Esophagus squamous epithelium (tissue), 5 donors: Measurements from ENCODE around the gene KCTD1. TPM values are rescaled to one million over a fixed set of nuclear protein-coding genes. Genes with fewer than 3 reads are reported as not detected.

Experiments used
- DNase-seq: peaks from one replicate; lab custom pipeline; 2025; lab: John Stamatoyannopoulos, UW
- H3K27ac ChIP-seq, 4 donors: fragments of 200-600 bp; sonication (generic); one replicate each; pipeline ENCODE4 v1.5.1; 2016 to 2019; ENCODE audit warnings: mild to moderate bottlenecking in 1 of 4
- H3K27me3 ChIP-seq, 4 donors: fragments of 200-600 bp; sonication (generic); 1 replicate in 3 of 4; 2 replicates in 1 of 4; pipeline versions ENCODE4 v1.5.1 to v1.6.0; 2017 to 2021; ENCODE audit warnings: antibody characterized with exemption in 1 of 4
- H3K36me3 ChIP-seq, 3 donors: fragments of 200-600 bp; sonication (generic); one replicate each; pipeline ENCODE4 v1.5.1; 2016 to 2019
- H3K4me1 ChIP-seq, 3 donors: fragments of 200-600 bp; sonication (generic); one replicate each; pipeline ENCODE4 v1.5.1; 2017 to 2019
- H3K4me3 ChIP-seq, 4 donors: fragments of 200-600 bp; sonication (generic); 1 replicate in 3 of 4; 2 replicates in 1 of 4; pipeline ENCODE4 v1.5.1; 2016 to 2019; ENCODE audit warnings: mild to moderate bottlenecking in 2 of 4, moderate library complexity in 1 of 4
- H3K9me3 ChIP-seq, 3 donors: fragments of 200-600 bp; sonication (generic); one replicate each; pipeline ENCODE4 v1.5.1; 2016 to 2019
- CTCF ChIP-seq, 6 experiments: fragments of 450-650 bp in 4 of 6; fragments of 200-600 bp in 2 of 6; sonication (generic) in 2 of 6; IDR thresholded peaks; one replicate each; pipeline ENCODE4 v1.5.1; 2016 to 2019; ENCODE audit warnings: antibody characterized with exemption in 6 of 6, mild to moderate bottlenecking in 4 of 6, moderate library complexity in 4 of 6
- POLR2A ChIP-seq, 4 donors: fragments of 450-650 bp; IDR thresholded peaks; one replicate each; pipeline ENCODE4 v1.6.1; 2017; ENCODE audit warnings: antibody characterized with exemption in 4 of 4, mild to moderate bottlenecking in 4 of 4, moderate library complexity in 3 of 4
- WGBS, 2 donors: methylation state at CpG; one replicate each; pipeline ENCODE4 v1.1.5; 2018; 5-methylcytosine and 5-hydroxymethylcytosine counted together
- intact Hi-C: fragments of 100-400 bp; cut with DNase I; formaldehyde crosslinking; loops from one replicate; pipeline ENCODE4 v1.15.0; 2022
- total RNA-seq, 4 donors: library from RNA; depleted of rRNA; stranded (reverse); fragments of >200 nt; gene quantifications; one replicate each; pipeline ENCODE4 v1.1.0, GENCODE V29; 2016
- donor health status: DM: yes; HTN: yes; CAD: no.

Gene KCTD1
- total RNA-seq, 4 donors from 2014 or later: 46.0 to 67.1 (median 56.6) TPM

- DNase-seq: no peak
- intact Hi-C loops: no loop called here
- TF ChIP-seq CTCF (IDR thresholded peaks at IDR 0.05) (no peak), POLR2A (IDR thresholded peaks at IDR 0.05) (no peak)
These were observed 84.0 kb downstream of the KCTD1 start for GRCh38 chr18:26464128-26465011.

GRCh38 chr18:26462355-26462754 is 86.0 kb downstream of the KCTD1 start:
- TF ChIP-seq POLR2A (IDR thresholded peaks at IDR 0.05): no peak
- no peak for TF ChIP-seq CTCF (IDR thresholded peaks at IDR 0.05)
- no peak overlapping the region for H3K27ac ChIP-seq
- no peaks in the 10 kb centered on the region for H3K9me3 ChIP-seq
- H3K36me3 ChIP-seq: peaks cover 0 to 68% (median 15%) of the 10 kb centered on the region in 3 donors
- intact Hi-C loops: no loop called here
- H3K4me3 ChIP-seq: no peak overlapping the region
- no peaks in the 10 kb centered on the region for H3K27me3 ChIP-seq
- 88% methylated on average over 3 to 4 of the region's 4 CpGs for WGBS, 2 donors
- peaks cover 5 to 36% (median 6%) of the 10 kb centered on the region in 3 donors for H3K4me1 ChIP-seq
- no peak for DNase-seq

More at GRCh38 chr18:26464128-26465011, 84.0 kb downstream of the KCTD1 start:
- 84% methylated on average over 10 to 11 of the region's 11 CpGs for WGBS, 2 donors
- Histone ChIP-seq H3K9me3 (no peaks in the 10 kb centered on the region), H3K4me1 (peaks cover 5 to 26% (median 6%) of the 10 kb centered on the region in 3 donors), H3K27ac (no peak overlapping the region), H3K27me3 (no peaks in the 10 kb centered on the region), H3K4me3 (no peak overlapping the region), H3K36me3 (peaks cover 0 to 65% (median 6%) of the 10 kb centered on the region in 3 donors)

GRCh38 chr18:26461405-26461804 is 86.9 kb downstream of the KCTD1 start:
- Histone ChIP-seq H3K4me1 (peaks cover 5 to 39% (median 6%) of the 10 kb centered on the region in 3 donors), H3K9me3 (no peaks in the 10 kb centered on the region), H3K4me3 (no peak overlapping the region), H3K27ac (no peak overlapping the region), H3K36me3 (peaks cover 0 to 58% (median 15%) of the 10 kb centered on the region in 3 donors), H3K27me3 (no peaks in the 10 kb centered on the region)
- intact Hi-C loops: no loop called here
- no peak for DNase-seq
- WGBS, 2 donors: 29 to 88% methylated on average over 1 of the region's 3 CpGs
- no peak for TF ChIP-seq CTCF (IDR thresholded peaks at IDR 0.05)
- TF ChIP-seq POLR2A (IDR thresholded peaks at IDR 0.05): no peak

- DNase-seq: no peak
- Histone ChIP-seq H3K36me3 (peaks cover 0 to 57% (median 15%) of the 10 kb centered on the region in 3 donors), H3K9me3 (no peaks in the 10 kb centered on the region), H3K4me1 (peaks cover 5 to 40% (median 6%) of the 10 kb centered on the region in 3 donors), H3K27ac (no peak overlapping the region), H3K27me3 (no peaks in the 10 kb centered on the region), H3K4me3 (no peak overlapping the region)
- WGBS, 2 donors: 22 to 31% methylated on average over 3 to 4 of the region's 4 CpGs
- no peak for TF ChIP-seq POLR2A (IDR thresholded peaks at IDR 0.05)
- TF ChIP-seq CTCF (IDR thresholded peaks at IDR 0.05): no peak
- intact Hi-C loops: no loop called here
These were observed 87.8 kb downstream of the KCTD1 start for GRCh38 chr18:26460449-26461091.

- Histone ChIP-seq H3K27ac (no peak overlapping the region), H3K27me3 (no peaks in the 10 kb centered on the region), H3K4me3 (no peak overlapping the region), H3K36me3 (peaks cover 0 to 57% (median 15%) of the 10 kb centered on the region in 3 donors), H3K9me3 (no peaks in the 10 kb centered on the region), H3K4me1 (peaks cover 5 to 40% (median 6%) of the 10 kb centered on the region in 3 donors)
- intact Hi-C loops: no loop called here
- no peak for TF ChIP-seq CTCF (IDR thresholded peaks at IDR 0.05)
- TF ChIP-seq POLR2A (IDR thresholded peaks at IDR 0.05): no peak
- 92 to 100% methylated on average over 3 of the region's 3 CpGs for WGBS, 2 donors
- no peak for DNase-seq
These were observed 88.5 kb downstream of the KCTD1 start for GRCh38 chr18:26459884-26460283.
